ENCODE data around the gene KRTAP19-8.

The KRTAP19-8 gene

GRCh38 chr21:31038376-31038775 lies at the start of gene KRTAP19-8:
Gene KRTAP19-8 (minus strand): TSS chr21:31038476. CDS start chr21:31038443, 33 bp downstream.
- no peak for DNase-seq (ENCODE audit: low read depth, low spot score)
- H3K27ac ChIP-seq = no peak within 1 kb of the TSS

- DNase-seq (ENCODE audit: low read depth, low spot score) = no peak
- no peak overlapping the region for H3K27ac ChIP-seq
These were observed 49.6 kb upstream of the KRTAP19-8 start for GRCh38 chr21:31087639-31088473.

GRCh38 chr21:31084689-31085088 lies 46.4 kb upstream of the KRTAP19-8 start:
- DNase-seq (ENCODE audit: low read depth, low spot score) = no peak
- no peak overlapping the region for H3K27ac ChIP-seq

- no peak for DNase-seq (ENCODE audit: low read depth, low spot score)
- no peak overlapping the region for H3K27ac ChIP-seq
These were observed 40.5 kb upstream of the KRTAP19-8 start for GRCh38 chr21:31078796-31079195.

- DNase-seq (ENCODE audit: low read depth, low spot score) = no peak
- H3K27ac ChIP-seq = no peak overlapping the region
These were observed 39.9 kb upstream of the KRTAP19-8 start for GRCh38 chr21:31078216-31078615.

GRCh38 chr21:31075848-31076247 lies 37.6 kb upstream of the KRTAP19-8 start:
- no peak for DNase-seq (ENCODE audit: low read depth, low spot score)
- no peak overlapping the region for H3K27ac ChIP-seq

- H3K27ac ChIP-seq = no peak overlapping the region
- DNase-seq (ENCODE audit: low read depth, low spot score) = no peak
These were observed 34.3 kb upstream of the KRTAP19-8 start for GRCh38 chr21:31072533-31072932.

- no peak for DNase-seq (ENCODE audit: low read depth, low spot score)
- no peak overlapping the region for H3K27ac ChIP-seq
These were observed 26.5 kb upstream of the KRTAP19-8 start for GRCh38 chr21:31064803-31065202.

- DNase-seq (ENCODE audit: low read depth, low spot score) = no peak
- H3K27ac ChIP-seq = no peak overlapping the region
These were observed 14.3 kb upstream of the KRTAP19-8 start for GRCh38 chr21:31052489-31053142.

GRCh38 chr21:31050577-31051157 lies 12.4 kb upstream of the KRTAP19-8 start:
- H3K27ac ChIP-seq = no peak overlapping the region

GRCh38 chr21:31045841-31046240 lies 7.6 kb upstream of the KRTAP19-8 start:
- DNase-seq (ENCODE audit: low read depth, low spot score) = no peak
- no peak overlapping the region for H3K27ac ChIP-seq

More at GRCh38 chr21:31050577-31051157, 12.4 kb upstream of the KRTAP19-8 start:
- no peak for DNase-seq (ENCODE audit: low read depth, low spot score)

GRCh38 chr21:31043471-31043870 lies 5.2 kb upstream of the KRTAP19-8 start:
- DNase-seq (ENCODE audit: low read depth, low spot score) = no peak
- no peak overlapping the region for H3K27ac ChIP-seq

- no peak for DNase-seq (ENCODE audit: low read depth, low spot score)
- H3K27ac ChIP-seq = no peak overlapping the region
These were observed 3.8 kb upstream of the KRTAP19-8 start for GRCh38 chr21:31042080-31042464.

- DNase-seq (ENCODE audit: low read depth, low spot score) = no peak
- no peak overlapping the region for H3K27ac ChIP-seq
These were observed 3.2 kb upstream of the KRTAP19-8 start for GRCh38 chr21:31041295-31042079.

- no peak for DNase-seq (ENCODE audit: low read depth, low spot score)
- no peak overlapping the region for H3K27ac ChIP-seq
These were observed 3.9 kb downstream of the KRTAP19-8 start for GRCh38 chr21:31034378-31034777.

- no peak for DNase-seq (ENCODE audit: low read depth, low spot score)
- no peak overlapping the region for H3K27ac ChIP-seq
These were observed 7.7 kb downstream of the KRTAP19-8 start for GRCh38 chr21:31030367-31031106.

- no peak for DNase-seq (ENCODE audit: low read depth, low spot score)
- no peak overlapping the region for H3K27ac ChIP-seq
These were observed 14.6 kb downstream of the KRTAP19-8 start for GRCh38 chr21:31023680-31024079.

GRCh38 chr21:31022306-31022705 lies 16.0 kb downstream of the KRTAP19-8 start:
- no peak for DNase-seq (ENCODE audit: low read depth, low spot score)

GRCh38 chr21:31018232-31018631 lies 20.0 kb downstream of the KRTAP19-8 start:
- no peak overlapping the region for H3K27ac ChIP-seq
- DNase-seq (ENCODE audit: low read depth, low spot score) = no peak

More at GRCh38 chr21:31022306-31022705, 16.0 kb downstream of the KRTAP19-8 start:
- no peak overlapping the region for H3K27ac ChIP-seq

GRCh38 chr21:31014891-31015290 lies 23.4 kb downstream of the KRTAP19-8 start:
- no peak overlapping the region for H3K27ac ChIP-seq
- no peak for DNase-seq (ENCODE audit: low read depth, low spot score)
